PC-3 (cell line): ENCODE results near the gene ADGRL3.

Experiments
- EZH2 ChIP-seq: fragments of 300-600 bp; sonication (generic); IDR thresholded peaks from one replicate; pipeline ENCODE4 v1.6.1; 2017; ENCODE audit warnings: antibody characterized with exemption, mild to moderate bottlenecking, low read length; ENCODE audit not compliant: unreplicated experiment
- EZH2phosphoT487 ChIP-seq: fragments of 300-600 bp; sonication (generic); IDR thresholded peaks from 2 replicates; pipeline ENCODE4 v1.6.1; 2018; ENCODE audit warnings: mild to moderate bottlenecking, antibody characterized with exemption, low read length, borderline replicate concordance
- TF ChIP-seq, protein P1 (sequence below): fragments of 300-600 bp; sonication (generic); conservative IDR thresholded peaks from 2 replicates; pipeline ENCODE4 v1.5.1; 2017; ENCODE audit warnings: antibody characterized with exemption, low read depth, mild to moderate bottlenecking, low read length

DNA sequence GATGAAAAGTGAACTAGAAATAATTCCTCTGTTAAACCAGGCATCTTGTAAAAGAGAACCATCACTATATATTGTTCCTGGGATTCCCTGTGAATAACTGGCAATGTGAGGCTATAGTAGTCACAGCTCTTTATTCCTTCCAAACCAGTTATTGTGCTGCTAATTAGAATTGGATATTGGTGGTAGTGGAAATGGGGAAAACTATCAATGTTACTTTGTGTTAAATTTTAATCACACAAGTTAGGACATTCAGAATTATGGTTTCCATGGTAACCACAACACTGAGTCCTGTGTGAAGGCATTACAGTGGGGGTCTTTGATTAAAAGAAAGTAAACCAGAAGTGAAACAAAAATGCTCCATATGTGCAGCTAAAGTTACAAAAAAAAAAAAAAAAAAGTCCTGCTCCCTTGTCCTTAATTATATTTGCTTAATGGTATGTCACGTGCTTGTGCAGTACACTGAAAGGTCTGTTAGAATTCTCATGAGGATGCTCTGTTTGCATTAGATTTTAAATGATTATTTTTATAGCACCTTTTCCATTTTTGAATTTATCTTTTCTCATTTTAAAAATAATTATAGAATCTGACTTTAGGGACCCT, 200.4 kb downstream of the ADGRL3 start:
- TF ChIP-seq, protein P1, sequence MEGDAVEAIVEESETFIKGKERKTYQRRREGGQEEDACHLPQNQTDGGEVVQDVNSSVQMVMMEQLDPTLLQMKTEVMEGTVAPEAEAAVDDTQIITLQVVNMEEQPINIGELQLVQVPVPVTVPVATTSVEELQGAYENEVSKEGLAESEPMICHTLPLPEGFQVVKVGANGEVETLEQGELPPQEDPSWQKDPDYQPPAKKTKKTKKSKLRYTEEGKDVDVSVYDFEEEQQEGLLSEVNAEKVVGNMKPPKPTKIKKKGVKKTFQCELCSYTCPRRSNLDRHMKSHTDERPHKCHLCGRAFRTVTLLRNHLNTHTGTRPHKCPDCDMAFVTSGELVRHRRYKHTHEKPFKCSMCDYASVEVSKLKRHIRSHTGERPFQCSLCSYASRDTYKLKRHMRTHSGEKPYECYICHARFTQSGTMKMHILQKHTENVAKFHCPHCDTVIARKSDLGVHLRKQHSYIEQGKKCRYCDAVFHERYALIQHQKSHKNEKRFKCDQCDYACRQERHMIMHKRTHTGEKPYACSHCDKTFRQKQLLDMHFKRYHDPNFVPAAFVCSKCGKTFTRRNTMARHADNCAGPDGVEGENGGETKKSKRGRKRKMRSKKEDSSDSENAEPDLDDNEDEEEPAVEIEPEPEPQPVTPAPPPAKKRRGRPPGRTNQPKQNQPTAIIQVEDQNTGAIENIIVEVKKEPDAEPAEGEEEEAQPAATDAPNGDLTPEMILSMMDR: no peak
- no peak for TF ChIP-seq EZH2
- no peak for TF ChIP-seq EZH2phosphoT487
